Naive thymus-derived CD4-positive, alpha-beta T cell (primary cell): Measurements from ENCODE around the gene RCOR3. TPM values are rescaled to one million over a fixed set of nuclear protein-coding genes. Genes with fewer than 3 reads are reported as not detected.
"Not testable (repeated sequence)": the region's sequence is repeated elsewhere in the genome, so short reads cannot be mapped to it uniquely, and the experiment has no call there.

Experiments
- ATAC-seq: fragments of 150-1000 bp; cut with Tn5 transposase; 2 replicates; pipeline ENCODE4 v1.10.0; 2021; ENCODE audit warnings: mild to moderate bottlenecking, moderate library complexity
- CTCF ChIA-PET: fragments of 350-600 bp; sonication (Branson Sonifier 250); formaldehyde crosslinking; loops from one replicate; lab custom pipeline; 2021; ENCODE audit warnings: antibody characterized with exemption; lab: Charles Lee
- POLR2A ChIA-PET: fragments of 350-600 bp; sonication (Branson Sonifier 250); formaldehyde crosslinking; loops from one replicate; lab custom pipeline; 2021; ENCODE audit warnings: antibody characterized with exemption, inconsistent platforms; lab: Charles Lee
- DNase-seq, 9 donors: peaks; one replicate each; pipeline versions ENCODE4 v3.0.0 to v3.0.0-alpha.2; 2020 to 2022; ENCODE audit warnings: mixed read lengths in 1 of 9
- H3K27ac ChIP-seq: one replicate; pipeline ENCODE4 v1.7.0; 2013; ENCODE audit warnings: mild to moderate bottlenecking, low read depth, low read length, moderate library complexity
- H3K27me3 ChIP-seq, 2 donors: one replicate each; pipeline ENCODE4 v1.7.0; 2013; ENCODE audit warnings: low read length in 2 of 2, mild to moderate bottlenecking in 2 of 2, moderate library complexity in 2 of 2; ENCODE audit not compliant: control insufficient read depth in 2 of 2, insufficient read depth in 2 of 2
- H3K36me3 ChIP-seq, 3 experiments: 1 replicate in 2 of 3; 2 replicates in 1 of 3; pipeline ENCODE4 v1.7.0; 2013; ENCODE audit warnings: low read length in 3 of 3, mild to moderate bottlenecking in 3 of 3, moderate library complexity in 1 of 3; ENCODE audit not compliant: insufficient read depth in 3 of 3, control insufficient read depth in 2 of 3
- H3K4me1 ChIP-seq, 2 donors: one replicate each; pipeline ENCODE4 v1.7.0; 2013; ENCODE audit warnings: low read length in 2 of 2, mild to moderate bottlenecking in 2 of 2, moderate library complexity in 1 of 2; ENCODE audit not compliant: control insufficient read depth in 2 of 2, insufficient read depth in 2 of 2
- H3K4me3 ChIP-seq: 2 replicates; pipeline ENCODE4 v1.7.0; 2013; ENCODE audit warnings: mild to moderate bottlenecking, low read length
- H3K9me3 ChIP-seq, 3 experiments: 1 replicate in 2 of 3; 2 replicates in 1 of 3; pipeline ENCODE4 v1.7.0; 2013; ENCODE audit warnings: low read length in 3 of 3; ENCODE audit not compliant: control insufficient read depth in 2 of 3
- H3K27ac Mint-ChIP-seq, 9 donors: one replicate each; pipeline ENCODE4 v1.8.0; 2020 to 2022; ENCODE audit warnings: mixed read lengths in 9 of 9, mild to moderate bottlenecking in 8 of 9, moderate library complexity in 5 of 9, inconsistent platforms in 2 of 9
- H3K27me3 Mint-ChIP-seq, 5 donors: one replicate each; pipeline ENCODE4 v1.8.0; 2021 to 2022; ENCODE audit warnings: mixed read lengths in 5 of 5, mild to moderate bottlenecking in 1 of 5
- H3K36me3 Mint-ChIP-seq, 5 donors: one replicate each; pipeline ENCODE4 v1.8.0; 2020 to 2022; ENCODE audit warnings: mixed read lengths in 5 of 5, mild to moderate bottlenecking in 3 of 5, inconsistent platforms in 1 of 5
- H3K4me1 Mint-ChIP-seq, 7 donors: one replicate each; pipeline ENCODE4 v1.8.0; 2020 to 2022; ENCODE audit warnings: mixed read lengths in 7 of 7, mild to moderate bottlenecking in 3 of 7, inconsistent platforms in 1 of 7
- H3K4me3 Mint-ChIP-seq, 10 donors: one replicate each; pipeline ENCODE4 v1.8.0; 2020 to 2022; ENCODE audit warnings: mild to moderate bottlenecking in 10 of 10, mixed read lengths in 10 of 10, moderate library complexity in 6 of 10, inconsistent platforms in 2 of 10
- H3K9me3 Mint-ChIP-seq, 11 donors: one replicate each; pipeline ENCODE4 v1.8.0; 2020 to 2022; ENCODE audit warnings: mixed read lengths in 11 of 11, mild to moderate bottlenecking in 4 of 11, inconsistent platforms in 1 of 11, moderate library complexity in 1 of 11
- intact Hi-C, 2 donors: fragments of 100-400 bp; cut with micrococcal nuclease; formaldehyde crosslinking; loops; one replicate each; pipeline ENCODE4 v1.15.1; 2023
- polyA plus RNA-seq, 2 donors: library from polyadenylated mRNA; unstranded; fragments of 300-500 nt; fragmentation: Illumina TruSeq; gene quantifications; one replicate each; pipeline ENCODE4 v1.2.3, GENCODE V29; 2021
- total RNA-seq, 6 experiments: library from RNA in 5 of 6; stranded (reverse) in 5 of 6; gene quantifications; 1 replicate in 5 of 6; 2 replicates in 1 of 6; pipeline ENCODE4 v1.2.3 and lab custom pipeline; 2021 to 2026

Gene RCOR3
- total and polyA plus RNA-seq, 7 experiments from 2014 or later, result 26.8 to 98.0 (median 68.0) TPM

DNA sequence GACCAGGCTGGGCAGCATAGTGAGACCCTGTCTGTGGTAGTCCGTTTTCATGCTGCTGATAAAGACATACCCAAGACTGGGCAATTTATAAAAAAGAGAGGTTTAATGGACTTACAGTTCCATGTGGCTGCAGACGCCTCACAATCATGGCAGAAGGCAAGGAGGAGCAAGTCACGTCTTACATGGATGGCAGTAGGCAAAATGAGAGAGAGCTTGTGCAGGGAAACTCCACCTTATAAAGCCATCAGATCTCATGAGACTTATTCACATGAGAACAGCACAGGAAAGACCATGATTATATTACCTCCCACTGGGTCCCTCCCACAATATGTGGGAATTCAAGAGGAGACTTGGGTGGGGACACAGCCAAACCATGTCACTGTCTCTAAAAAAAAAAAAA, 92.9 kb downstream of the RCOR3 start:
- DNase-seq, ATAC-seq, H3K27ac ChIP-seq, intact Hi-C loops, H3K4me3 ChIP-seq, H3K9me3 ChIP-seq, H3K27me3 ChIP-seq, H3K27me3 Mint-ChIP-seq: not testable (repeated sequence)
- POLR2A ChIA-PET, result interaction anchor here (0.6 to 0.7 kb wide), 2 partner anchors 24 to 28 kb away, joined by 3 read pairs; no protein-coding TSS in a partner anchor
- peak overlapping the region in 9 of 10 donors; percentile 49 to 89 (median 65) for H3K4me3 Mint-ChIP-seq
- peak overlapping the region in 7 of 9 donors; percentile 61 to 90 (median 85) for H3K27ac Mint-ChIP-seq
- H3K36me3 ChIP-seq, result peaks cover 0 to 13% (median 4%) of the 10 kb centered on the region in 3 experiments
- peaks cover 0 to 16% (median 5%) of the 10 kb centered on the region in 11 donors for H3K9me3 Mint-ChIP-seq
- peaks cover 8 to 60% (median 31%) of the 10 kb centered on the region in 5 donors for H3K36me3 Mint-ChIP-seq
- peaks cover 47 to 84% (median 75%) of the 10 kb centered on the region in 7 donors for H3K4me1 Mint-ChIP-seq
- CTCF ChIA-PET, result interaction anchor here (1.9 kb wide), 1 partner anchor 29 kb away, joined by 10 read pairs; no protein-coding TSS in a partner anchor
- peaks cover 40 to 46% of the 10 kb centered on the region in 2 donors for H3K4me1 ChIP-seq

DNA sequence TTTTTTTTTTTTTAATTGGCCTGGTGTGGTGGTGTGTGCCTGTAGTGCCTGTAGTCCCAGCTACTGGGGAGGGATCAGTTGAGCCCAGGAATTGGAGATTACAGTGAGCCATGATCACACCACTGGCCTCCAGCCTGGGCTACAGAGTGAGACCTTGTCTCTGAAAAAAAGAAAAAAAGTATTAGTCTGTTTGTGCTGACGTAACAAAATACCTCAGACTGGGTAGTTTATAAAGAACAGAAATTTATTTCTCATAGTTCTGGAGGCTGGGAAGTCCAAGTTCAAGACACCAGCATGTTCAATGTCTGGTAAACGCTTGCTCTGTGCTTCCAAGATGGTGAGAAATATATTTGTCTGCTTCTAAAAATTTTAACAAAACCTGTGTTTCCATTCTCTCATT, 93.3 kb downstream of the RCOR3 start:
- H3K36me3 ChIP-seq, result peaks cover 0 to 13% (median 4%) of the 10 kb centered on the region in 3 experiments
- H3K9me3 ChIP-seq, result no peaks in the 10 kb centered on the region
- Mint-ChIP-seq H3K4me1 (peaks cover 43 to 79% (median 71%) of the 10 kb centered on the region in 7 donors), H3K4me3 (peak overlapping the region in 9 of 10 donors; percentile 79 to 92 (median 85)), H3K36me3 (peaks cover 8 to 57% (median 31%) of the 10 kb centered on the region in 5 donors), H3K9me3 (peaks cover 0 to 16% (median 5%) of the 10 kb centered on the region in 11 donors), H3K27ac (peak overlapping the region in 6 of 9 donors; percentile 72 to 92 (median 90)), H3K27me3 (no peaks in the 10 kb centered on the region)
- ChIA-PET CTCF (interaction anchor here (1.9 kb wide), 1 partner anchor 29 kb away, joined by 10 read pairs; no protein-coding TSS in a partner anchor), POLR2A (interaction anchor here (0.7 kb wide), 1 partner anchor 29 kb away, joined by 3 read pairs; no protein-coding TSS in a partner anchor)
- peak overlapping the region; percentile 16 for H3K27ac ChIP-seq
- intact Hi-C loops, result no loop called here
- DNase-seq, result no peak
- peaks cover 36 to 46% of the 10 kb centered on the region in 2 donors for H3K4me1 ChIP-seq
- no peaks in the 10 kb centered on the region for H3K27me3 ChIP-seq
- no peak for ATAC-seq
- H3K4me3 ChIP-seq, result peak overlapping the region; percentile 45

DNA sequence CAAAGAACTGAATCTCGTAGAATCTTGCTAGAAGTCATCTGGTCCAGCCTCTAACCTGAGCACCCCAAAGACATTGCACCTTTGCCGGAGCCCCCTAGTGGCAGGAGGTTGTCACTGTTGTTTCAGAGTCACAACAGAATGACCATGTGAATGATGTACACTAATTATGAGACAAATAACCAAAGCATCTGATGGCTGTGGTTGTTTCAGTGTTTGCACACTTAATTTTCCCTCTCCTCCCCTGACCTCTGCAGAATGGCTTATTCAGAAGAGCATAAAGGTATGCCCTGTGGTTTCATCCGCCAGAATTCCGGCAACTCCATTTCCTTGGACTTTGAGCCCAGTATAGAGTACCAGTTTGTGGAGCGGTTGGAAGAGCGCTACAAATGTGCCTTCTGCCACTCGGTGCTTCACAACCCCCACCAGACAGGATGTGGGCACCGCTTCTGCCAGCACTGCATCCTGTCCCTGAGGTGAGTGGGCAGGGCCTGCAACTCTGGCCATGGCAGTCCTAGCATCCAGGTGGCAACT, 93.9 kb downstream of the RCOR3 start:
- peak overlapping the region; percentile 81 to 98 (median 91) for H3K27ac Mint-ChIP-seq
- DNase-seq, result peak in 7 of 9 donors; percentile 28 to 53 (median 45)
- ChIA-PET CTCF (interaction anchor here (1.0 to 1.9 kb wide), 3 partner anchors 18 to 30 kb away, joined by 3 to 10 read pairs (median 4); partner anchors contain the start of gene TRAF5), POLR2A (interaction anchor here (2.5 kb wide), 1 partner anchor 25 kb away, joined by 11 read pairs; the partner anchor contains the start of gene TRAF5)
- peaks cover 42 to 74% (median 65%) of the 10 kb centered on the region in 7 donors for H3K4me1 Mint-ChIP-seq
- H3K4me1 ChIP-seq, result peaks cover 31 to 46% of the 10 kb centered on the region in 2 donors
- peak overlapping the region; percentile 78 to 92 (median 84) for H3K4me3 Mint-ChIP-seq
- peak; percentile 83 for ATAC-seq
- H3K36me3 Mint-ChIP-seq, result peaks cover 8 to 55% (median 31%) of the 10 kb centered on the region in 5 donors
- H3K27me3 ChIP-seq, result no peaks in the 10 kb centered on the region
- H3K9me3 ChIP-seq, result no peaks in the 10 kb centered on the region
- H3K4me3 ChIP-seq, result peak overlapping the region; percentile 45
- no peaks in the 10 kb centered on the region for H3K27me3 Mint-ChIP-seq
- peak overlapping the region; percentile 16 for H3K27ac ChIP-seq
- peaks cover 0 to 13% (median 4%) of the 10 kb centered on the region in 3 experiments for H3K36me3 ChIP-seq
- H3K9me3 Mint-ChIP-seq, result peaks cover 0 to 16% (median 5%) of the 10 kb centered on the region in 11 donors
- intact Hi-C loops, result loop anchor here (1.0 kb wide), 3 partner anchors 18 to 30 kb away; no protein-coding TSS in a partner anchor

GRCh38 chr1:211353562-211354212, 94.5 kb downstream of the RCOR3 start:
- Mint-ChIP-seq H3K9me3 (peaks cover 0 to 16% (median 5%) of the 10 kb centered on the region in 11 donors), H3K27ac (peak overlapping the region; percentile 81 to 98 (median 91)), H3K4me3 (peak overlapping the region; percentile 78 to 92 (median 84)), H3K27me3 (no peaks in the 10 kb centered on the region), H3K36me3 (peaks cover 8 to 52% (median 31%) of the 10 kb centered on the region in 5 donors), H3K4me1 (peaks cover 42 to 68% (median 60%) of the 10 kb centered on the region in 7 donors)
- Histone ChIP-seq H3K27me3 (no peaks in the 10 kb centered on the region), H3K36me3 (peaks cover 0 to 13% (median 4%) of the 10 kb centered on the region in 3 experiments), H3K4me1 (peaks cover 31 to 46% of the 10 kb centered on the region in 2 donors), H3K9me3 (no peaks in the 10 kb centered on the region), H3K4me3 (peak overlapping the region; percentile 45), H3K27ac (peak overlapping the region; percentile 1)
- DNase-seq (peak in 1 of 9 donors; percentile 13), ATAC-seq (peak; percentile 23)
- CTCF ChIA-PET, result interaction anchor here (1.0 to 1.2 kb wide), 3 partner anchors 14 to 26 kb away, joined by 3 to 4 read pairs (median 3); partner anchors contain the start of gene TRAF5
- intact Hi-C loops, result loop anchor here (1.0 kb wide), 3 partner anchors 18 to 30 kb away; no protein-coding TSS in a partner anchor
- POLR2A ChIA-PET, result interaction anchor here (2.5 kb wide), 1 partner anchor 26 kb away, joined by 11 read pairs; the partner anchor contains the start of gene TRAF5

DNA sequence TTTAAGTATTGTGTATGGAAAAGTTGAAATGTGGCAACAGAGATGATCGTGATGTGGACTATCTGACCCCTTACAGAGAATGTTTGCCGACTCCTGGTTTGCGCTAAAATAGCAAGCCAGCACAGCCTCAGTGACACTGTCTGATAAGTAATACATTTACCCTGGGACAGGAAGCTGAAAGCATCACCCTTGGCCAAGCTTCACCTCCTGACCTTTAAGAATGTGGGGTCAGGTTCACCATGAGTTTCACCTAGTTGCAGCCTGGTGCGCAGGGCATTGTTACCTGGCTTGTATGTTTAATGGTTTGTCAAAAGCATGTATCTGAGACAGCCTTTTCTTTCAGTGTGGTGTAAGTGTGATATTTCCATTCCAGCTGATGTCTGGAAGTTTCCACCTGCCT, 96.7 kb downstream of the RCOR3 start:
- peaks cover 0 to 32% (median 10%) of the 10 kb centered on the region in 3 experiments for H3K36me3 ChIP-seq
- no peak overlapping the region for H3K27ac ChIP-seq
- ATAC-seq (no peak), DNase-seq (no peak)
- Mint-ChIP-seq H3K27ac (peak overlapping the region in 3 of 9 donors; percentile 14 to 90 (median 73)), H3K36me3 (peaks cover 20 to 62% (median 39%) of the 10 kb centered on the region in 5 donors), H3K27me3 (no peaks in the 10 kb centered on the region), H3K9me3 (peaks cover 0 to 16% (median 5%) of the 10 kb centered on the region in 11 donors), H3K4me1 (peaks cover 38 to 58% (median 49%) of the 10 kb centered on the region in 7 donors), H3K4me3 (no peak overlapping the region)
- H3K9me3 ChIP-seq, result no peaks in the 10 kb centered on the region
- no peaks in the 10 kb centered on the region for H3K27me3 ChIP-seq
- ChIA-PET CTCF (interaction anchor here (0.6 to 1.2 kb wide), 4 partner anchors 30 to 113 kb away, joined by 3 to 4 read pairs (median 3); no protein-coding TSS in a partner anchor), POLR2A (interaction anchor here (0.8 to 1.0 kb wide), 2 partner anchors 20 to 26 kb away, joined by 3 to 4 read pairs; no protein-coding TSS in a partner anchor)
- H3K4me1 ChIP-seq, result peaks cover 31 to 32% of the 10 kb centered on the region in 2 donors
- H3K4me3 ChIP-seq, result no peak overlapping the region
- intact Hi-C loops, result no loop called here
